H1 (cell line): ENCODE measurements around the gene ADIPOQ. TPM values are rescaled to one million over a fixed set of nuclear protein-coding genes. Genes with fewer than 3 reads are reported as not detected.

ENCODE experiments used
- CTCF ChIA-PET: fragments of 300-600 bp; sonication (Branson Sonifier 250); formaldehyde crosslinking; loops from one replicate; lab custom pipeline; 2021; ENCODE audit not compliant: partially characterized antibody; lab: Charles Lee
- POLR2A ChIA-PET: fragments of 300-600 bp; sonication (Branson Sonifier 250); formaldehyde crosslinking; loops from one replicate; lab custom pipeline; 2021; ENCODE audit warnings: inconsistent platforms; ENCODE audit not compliant: partially characterized antibody; lab: Charles Lee
- DNase-seq, 2 experiments: peaks; one replicate each; pipeline versions ENCODE4 v3.0.0 to v3.0.0-alpha.2; 2010 to 2022; ENCODE audit warnings: low spot score in 2 of 2, low read depth in 1 of 2, mixed read lengths in 1 of 2
- FAIRE-seq: peaks from 2 replicates; lab custom pipeline; 2011; peaks lifted over from hg19 to GRCh38; lab: Jason Lieb, UNC
- H2AFZ ChIP-seq: 2 replicates; pipeline ENCODE4 v1.8.1; 2012; ENCODE audit warnings: low read length, inconsistent platforms
- H2AK5ac ChIP-seq: 2 replicates; pipeline ENCODE4 v1.6.1; 2013; ENCODE audit warnings: low read depth, low read length
- H2BK120ac ChIP-seq: replicated peaks from 2 replicates; pipeline ENCODE3; 2013; ENCODE audit warnings: low read depth, low read length, inconsistent platforms
- H2BK12ac ChIP-seq: 2 replicates; pipeline ENCODE4 v1.6.1; 2013; ENCODE audit warnings: low read depth, low read length
- H2BK15ac ChIP-seq: 2 replicates; pipeline ENCODE4 v1.6.1; 2013; ENCODE audit warnings: low read length
- H2BK20ac ChIP-seq: 2 replicates; pipeline ENCODE4 v1.6.1; 2013; ENCODE audit warnings: low read length
- H2BK5ac ChIP-seq: 2 replicates; pipeline ENCODE4 v1.6.1; 2013; ENCODE audit warnings: low read depth, low read length
- H3K14ac ChIP-seq: 2 replicates; pipeline ENCODE4 v1.6.1; 2013; ENCODE audit warnings: inconsistent platforms; ENCODE audit not compliant: insufficient read length
- H3K18ac ChIP-seq: 2 replicates; pipeline ENCODE4 v1.6.1; 2013; ENCODE audit warnings: low read length; ENCODE audit errors: extremely low read depth
- H3K23ac ChIP-seq: 2 replicates; pipeline ENCODE4 v1.6.1; 2013; ENCODE audit warnings: inconsistent platforms; ENCODE audit not compliant: insufficient read length
- H3K23me2 ChIP-seq: 2 replicates; pipeline ENCODE4 v1.6.1; 2013; ENCODE audit warnings: low read depth, low read length
- H3K27ac ChIP-seq: 2 replicates; pipeline ENCODE4 v1.6.1; 2011; ENCODE audit warnings: low read depth, low read length, inconsistent platforms
- H3K27me3 ChIP-seq, 4 experiments: replicated peaks in 1 of 4; 1 replicate in 1 of 4; 2 replicates in 3 of 4; pipeline versions ENCODE4 v1.6.1 to v1.8.1; 2011 to 2013; ENCODE audit warnings: low read length in 3 of 4, mild to moderate bottlenecking in 3 of 4, inconsistent platforms in 2 of 4, mixed read lengths in 2 of 4, moderate library complexity in 1 of 4; ENCODE audit not compliant: control insufficient read depth in 3 of 4, insufficient read depth in 3 of 4; ENCODE audit errors: extremely low read depth in 1 of 4
- H3K36me3 ChIP-seq, 4 experiments: 2 replicates each; pipeline versions ENCODE4 v1.6.1 to v1.8.1; 2011 to 2013; ENCODE audit warnings: mild to moderate bottlenecking in 4 of 4, low read length in 3 of 4, moderate library complexity in 2 of 4, control low read depth in 1 of 4, inconsistent platforms in 1 of 4; ENCODE audit not compliant: insufficient read depth in 4 of 4, control insufficient read depth in 2 of 4
- H3K4ac ChIP-seq: replicated peaks from 2 replicates; pipeline ENCODE3; 2013; ENCODE audit warnings: low read length, low read depth, mixed read lengths, inconsistent platforms; ENCODE audit not compliant: insufficient read length
- H3K4me1 ChIP-seq, 4 experiments: replicated peaks in 1 of 4; 1 replicate in 1 of 4; 2 replicates in 3 of 4; pipeline versions ENCODE4 v1.6.1 to v1.8.1; 2011 to 2013; ENCODE audit warnings: low read length in 3 of 4, inconsistent platforms in 2 of 4, mixed read lengths in 1 of 4; ENCODE audit not compliant: insufficient read depth in 4 of 4, control insufficient read depth in 3 of 4
- H3K4me2 ChIP-seq, 2 experiments: 2 replicates each; pipeline versions ENCODE4 v1.6.1 to v1.8.1; 2011 to 2013; ENCODE audit warnings: low read depth in 2 of 2, low read length in 2 of 2, control low read depth in 1 of 2, inconsistent platforms in 1 of 2, mild to moderate bottlenecking in 1 of 2; ENCODE audit not compliant: insufficient read depth in 1 of 2
- H3K4me3 ChIP-seq, 4 experiments: fragments of 200-600, 300-600 bp in 1 of 4; sonication (generic), shearing (Covaris generic), sonication (Bioruptor Twin) in 1 of 4; 2 replicates each; pipeline versions ENCODE4 v1.5.1 to v1.8.1; 2011 to 2016; ENCODE audit warnings: low read length in 4 of 4, low read depth in 3 of 4, control low read depth in 2 of 4, inconsistent platforms in 2 of 4, mild to moderate bottlenecking in 2 of 4, mixed read lengths in 1 of 4, moderate library complexity in 1 of 4; ENCODE audit not compliant: insufficient read depth in 2 of 4; ENCODE audit errors: extremely low read depth in 1 of 4
- H3K56ac ChIP-seq: replicated peaks from 2 replicates; pipeline ENCODE3; 2013; ENCODE audit warnings: low read depth, mild to moderate bottlenecking, mixed read lengths, low read length, inconsistent platforms; ENCODE audit not compliant: insufficient read length
- H3K79me1 ChIP-seq: 2 replicates; pipeline ENCODE4 v1.6.1; 2013; ENCODE audit warnings: low read depth, low read length, control low read depth
- H3K79me2 ChIP-seq, 2 experiments: 2 replicates each; pipeline versions ENCODE4 v1.6.1 to v1.8.1; 2012 to 2013; ENCODE audit warnings: low read length in 2 of 2, mild to moderate bottlenecking in 2 of 2, inconsistent platforms in 1 of 2; ENCODE audit not compliant: insufficient read depth in 2 of 2, control insufficient read depth in 1 of 2
- H3K9ac ChIP-seq, 4 experiments: replicated peaks in 1 of 4; 1 replicate in 1 of 4; 2 replicates in 3 of 4; pipeline versions ENCODE4 v1.6.1 to v1.8.1; 2011 to 2013; ENCODE audit warnings: low read depth in 3 of 4, low read length in 3 of 4, control low read depth in 2 of 4, mild to moderate bottlenecking in 2 of 4, moderate library complexity in 2 of 4, inconsistent platforms in 1 of 4; ENCODE audit errors: extremely low read depth in 1 of 4
- H3K9me3 ChIP-seq, 2 experiments: 2 replicates each; pipeline versions ENCODE4 v1.6.1 to v1.8.1; 2012 to 2013; ENCODE audit warnings: mild to moderate bottlenecking in 2 of 2, moderate library complexity in 2 of 2, control low read depth in 1 of 2, inconsistent platforms in 1 of 2, low read depth in 1 of 2, low read length in 1 of 2, mixed read lengths in 1 of 2; ENCODE audit not compliant: insufficient read depth in 2 of 2
- H4K20me1 ChIP-seq, 2 experiments: replicated peaks in 1 of 2; 2 replicates each; pipeline versions ENCODE3 to v1.8.1; 2011 to 2013; ENCODE audit warnings: inconsistent platforms in 2 of 2, low read length in 2 of 2, mild to moderate bottlenecking in 1 of 2; ENCODE audit not compliant: insufficient read depth in 2 of 2, control insufficient read depth in 1 of 2
- H4K5ac ChIP-seq: 2 replicates; pipeline ENCODE4 v1.6.1; 2013; ENCODE audit warnings: low read length, low read depth, mixed read lengths, inconsistent platforms; ENCODE audit not compliant: insufficient read length
- H4K8ac ChIP-seq: 2 replicates; pipeline ENCODE4 v1.8.0; 2013; ENCODE audit warnings: mild to moderate bottlenecking, moderate library complexity, low read length, inconsistent platforms; ENCODE audit not compliant: insufficient read depth; ENCODE audit errors: extremely low read depth
- H4K91ac ChIP-seq: replicated peaks from 2 replicates; pipeline ENCODE3; 2013; ENCODE audit warnings: low read length, mixed read lengths, inconsistent platforms; ENCODE audit not compliant: insufficient read length
- BCL11A ChIP-seq, 2 experiments: IDR thresholded peaks; one replicate each; pipeline ENCODE4 v1.6.1; 2011; ENCODE audit warnings: low read depth in 2 of 2, low read length in 2 of 2, mild to moderate bottlenecking in 2 of 2
- CREB1 ChIP-seq: IDR thresholded peaks from 2 replicates; pipeline ENCODE4 v1.6.1; 2012; ENCODE audit warnings: inconsistent platforms
- CTCF ChIP-seq, 3 experiments: IDR thresholded peaks; 1 replicate in 2 of 3; 2 replicates in 1 of 3; pipeline versions ENCODE4 v1.5.1 to v1.6.1; 2011; ENCODE audit warnings: low read length in 3 of 3, mild to moderate bottlenecking in 3 of 3, inconsistent platforms in 2 of 3, low read depth in 1 of 3, moderate library complexity in 1 of 3; ENCODE audit not compliant: insufficient read depth in 1 of 3; ENCODE audit errors: control extremely low read depth in 1 of 3
- EGR1 ChIP-seq: IDR thresholded peaks from 2 replicates; pipeline ENCODE4 v1.6.1; 2011; ENCODE audit warnings: low read depth, low read length, borderline replicate concordance
- GTF2F1 ChIP-seq: IDR thresholded peaks from 2 replicates; pipeline ENCODE4 v1.6.1; 2012; ENCODE audit warnings: low read depth, low read length, improper control_type of control experiment, borderline replicate concordance
- KDM5A ChIP-seq: fragments of 200-600 bp; IDR thresholded peaks from 2 replicates; pipeline ENCODE4 v1.7.1; 2012; ENCODE audit warnings: mild to moderate bottlenecking, low read length, inconsistent platforms, mixed read lengths
- RBBP5 ChIP-seq: IDR thresholded peaks from 2 replicates; pipeline ENCODE4 v1.7.1; 2012; ENCODE audit warnings: low read depth, mild to moderate bottlenecking, inconsistent platforms, low read length, moderate library complexity, borderline replicate concordance
- SAP30 ChIP-seq: fragments of 300-600 bp; sonication (generic); IDR thresholded peaks from 2 replicates; pipeline ENCODE4 v1.7.1; 2012; ENCODE audit warnings: low read length, moderate library complexity, mild to moderate bottlenecking, inconsistent platforms; ENCODE audit not compliant: insufficient read depth, insufficient replicate concordance
- SP4 ChIP-seq: IDR thresholded peaks from 2 replicates; pipeline ENCODE4 v1.6.1; 2012; ENCODE audit warnings: low read length, inconsistent platforms
- TBP ChIP-seq: IDR thresholded peaks from 2 replicates; pipeline ENCODE4 v1.6.1; 2011; ENCODE audit warnings: low read depth, low read length, improper control_type of control experiment
- WGBS, 2 experiments: shearing (Covaris generic) in 1 of 2; methylation state at CpG; one replicate each; pipeline versions ENCODE4 v1.1.6 to v1.1.7; 2013 to 2015; ENCODE audit warnings: low lambda C conversion rate in 2 of 2, mixed read lengths in 2 of 2, inconsistent platforms in 1 of 2, low coverage in 1 of 2, missing lambda C conversion rate in 1 of 2; ENCODE audit not compliant: insufficient replicate concordance in 2 of 2, insufficient coverage in 1 of 2, insufficient read length in 1 of 2; ENCODE audit errors: extremely low coverage in 1 of 2, missing lambda C conversion rate in 1 of 2; 5-methylcytosine and 5-hydroxymethylcytosine counted together
- polyA plus RNA-seq, 7 experiments: library from polyadenylated mRNA; depleted of rRNA in 3 of 7; stranded (reverse) in 5 of 7; unstranded in 2 of 7; fragments of >200 nt in 5 of 7; fragments of 200-250 nt in 2 of 7; gene quantifications; 1 replicate in 5 of 7; 2 replicates in 1 of 7; 4 replicates in 1 of 7; pipeline versions ENCODE4 v1.2.1 to v1.2.3, GENCODE V29; 2011 to 2013; ENCODE audit warnings: missing spikeins in 2 of 7, mixed read lengths in 2 of 7
- total RNA-seq: library from RNA; stranded (reverse); fragmentation: NEBNext Ultra II Directional; extraction: Animal tissue kit (Norgen Biotek cat#: 25700); gene quantifications from 2 replicates; pipeline ENCODE4 v1.2.1, GENCODE V29; 2021

The ADIPOQ gene
- total and polyA plus RNA-seq, 2 of the 8 experiments (the other 6 are each of a cell fraction or from before 2014, with no cell fraction given), result not detected

GRCh38 chr3:186798239-186798874 is 44.2 kb upstream of the ADIPOQ start:
- H4K20me1 ChIP-seq, result peaks cover 4 to 5% of the 10 kb centered on the region in 2 experiments
- H3K4me3 ChIP-seq, result no peak overlapping the region
- H2BK120ac ChIP-seq, result no peak overlapping the region
- H2AFZ ChIP-seq, result no peak overlapping the region
- 98% methylated on average over 3 of the region's 3 CpGs; no CpG with 5 or more reads in 1 of the 2 experiments for WGBS, 2 experiments
- H2AK5ac ChIP-seq, result no peak overlapping the region
- H3K79me2 ChIP-seq, result no peaks in the 10 kb centered on the region; a peak in 1 of 4 replicates
- H3K36me3 ChIP-seq, result peaks cover 17 to 88% (median 67%) of the 10 kb centered on the region in 4 experiments
- no peak overlapping the region for H4K8ac ChIP-seq
- no peaks in the 10 kb centered on the region for H3K27me3 ChIP-seq
- DNase-seq (no peak), FAIRE-seq (no peak)
- H3K9me3 ChIP-seq, result no peaks in the 10 kb centered on the region
- no peak overlapping the region for H3K18ac ChIP-seq
- ChIA-PET CTCF (interaction anchor here (1.0 to 2.9 kb wide), 4 partner anchors 21 to 213 kb away, joined by 3 to 11 read pairs (median 6); no protein-coding TSS in a partner anchor), POLR2A (interaction anchor here (1.4 to 12.4 kb wide), 3 partner anchors 8 to 14 kb away, joined by 14 to 166 read pairs (median 103); partner anchors contain the start of genes EIF4A2 and RFC4)
- H3K27ac ChIP-seq, result no peak overlapping the region
- H4K91ac ChIP-seq, result no peak overlapping the region
- H3K4ac ChIP-seq, result no peak overlapping the region
- no peak overlapping the region for H4K5ac ChIP-seq
- H3K56ac ChIP-seq, result no peak overlapping the region
- no peak overlapping the region for H2BK15ac ChIP-seq
- no peaks in the 10 kb centered on the region for H3K79me1 ChIP-seq
- no peak overlapping the region for H3K4me2 ChIP-seq
- H2BK20ac ChIP-seq, result no peak overlapping the region
- H3K9ac ChIP-seq, result no peak overlapping the region
- H3K23me2 ChIP-seq, result no peaks in the 10 kb centered on the region
- no peak overlapping the region for H3K23ac ChIP-seq
- no peak overlapping the region for H3K14ac ChIP-seq
- H3K4me1 ChIP-seq, result no peaks in the 10 kb centered on the region
- H2BK12ac ChIP-seq, result no peak overlapping the region
- H2BK5ac ChIP-seq, result no peak overlapping the region
- no peak for TF ChIP-seq BCL11A (IDR thresholded peaks at IDR 0.05; ENCODE audit: low read depth in 2 of 2, low read length in 2 of 2)
- TF ChIP-seq CREB1, result no peak
- no peak for TF ChIP-seq SAP30
- no peak for TF ChIP-seq TBP
- TF ChIP-seq RBBP5, result no peak
- TF ChIP-seq SP4, result no peak
- TF ChIP-seq CTCF (IDR thresholded peaks at IDR 0.05; ENCODE audit: control extremely low read depth in 1 of 3, insufficient read depth in 1 of 3, low read depth in 1 of 3, low read length in 3 of 3), result no peak
- no peak for TF ChIP-seq KDM5A
- TF ChIP-seq EGR1, result no peak
- no peak for TF ChIP-seq GTF2F1
